SU-DHL-6 (cell line): Measurements from ENCODE around the gene TLCD3B.
A peak's percentile ranks its signal among the peaks of the same experiment; 100 is the strongest.

ENCODE experiments used
- H2AFZ ChIP-seq: fragments of 200-600 bp; sonication (generic); 2 replicates; pipeline ENCODE4 v1.6.1; 2014; ENCODE audit warnings: low read depth, mild to moderate bottlenecking, moderate library complexity, mixed read lengths, antibody characterized with exemption, low read length; ENCODE audit not compliant: severe bottlenecking
- H3F3A ChIP-seq: fragments of 200-600 bp; shearing (Covaris generic); 2 replicates; pipeline ENCODE4 v1.6.0; 2016; ENCODE audit warnings: antibody characterized with exemption, mild to moderate bottlenecking; ENCODE audit not compliant: insufficient read depth
- H3K27ac ChIP-seq: fragments of 200-600 bp; sonication (generic); 2 replicates; pipeline ENCODE4 v1.5.1; 2016; ENCODE audit warnings: low read depth, mild to moderate bottlenecking, low read length, moderate library complexity, mixed read lengths
- H3K27me3 ChIP-seq: fragments of 200-600 bp; sonication (generic), shearing (Covaris generic); 2 replicates; pipeline ENCODE4 v1.6.0; 2014; ENCODE audit warnings: mild to moderate bottlenecking, low read length
- H3K36me3 ChIP-seq: fragments of 200-600 bp; sonication (generic); 2 replicates; pipeline ENCODE4 v1.6.1; 2014; ENCODE audit warnings: mild to moderate bottlenecking, low read length, mixed read lengths
- H3K4me2 ChIP-seq: fragments of 300-600, 200-600 bp; shearing (Covaris generic), sonication (generic); 2 replicates; pipeline ENCODE4 v1.6.0; 2014; ENCODE audit warnings: low read length, low read depth, mild to moderate bottlenecking; ENCODE audit not compliant: poor library complexity, severe bottlenecking
- H3K4me3 ChIP-seq: fragments of 200-600 bp; sonication (generic); 2 replicates; pipeline ENCODE4 v1.5.1; 2014; ENCODE audit warnings: antibody characterized with exemption, low read length, mild to moderate bottlenecking, mixed read lengths; ENCODE audit not compliant: insufficient read depth, poor library complexity, severe bottlenecking
- H3K79me2 ChIP-seq: fragments of 200-600 bp; sonication (generic); 2 replicates; pipeline ENCODE4 v1.6.1; 2014; ENCODE audit warnings: mild to moderate bottlenecking, low read length, moderate library complexity; ENCODE audit not compliant: insufficient read depth
- H3K9ac ChIP-seq: fragments of 200-600 bp; sonication (generic); 2 replicates; pipeline ENCODE4 v1.7.0; 2014; ENCODE audit warnings: mild to moderate bottlenecking, low read length
- H3K9me2 ChIP-seq: fragments of 200-600 bp; sonication (generic); replicated peaks from 2 replicates; pipeline ENCODE4 v1.6.1; 2014; ENCODE audit warnings: low read length; ENCODE audit not compliant: insufficient read depth
- H3K9me3 ChIP-seq: fragments of 200-600 bp; sonication (generic); 2 replicates; pipeline ENCODE4 v1.6.1; 2014; ENCODE audit warnings: low read length, mixed read lengths; ENCODE audit not compliant: insufficient read depth
- H4K20me1 ChIP-seq: fragments of 200-600 bp; sonication (generic); 2 replicates; pipeline ENCODE4 v1.6.1; 2014; ENCODE audit warnings: low read depth, mild to moderate bottlenecking, antibody characterized with exemption, low read length, moderate library complexity, mixed read lengths
- EZH2phosphoT487 ChIP-seq: fragments of 200-600 bp; sonication (generic), shearing (Covaris generic); conservative IDR thresholded peaks from 2 replicates; pipeline ENCODE4 v1.6.1; 2018; ENCODE audit warnings: mild to moderate bottlenecking, antibody characterized with exemption, low read length, moderate library complexity, mixed read lengths
- TF ChIP-seq, protein P1 (sequence below): fragments of 200-600 bp; sonication (generic); IDR thresholded peaks from one replicate; pipeline ENCODE4 v1.5.1; 2017; ENCODE audit warnings: antibody characterized with exemption, mild to moderate bottlenecking, low read length, moderate library complexity; ENCODE audit not compliant: insufficient read depth, poor library complexity, severe bottlenecking

TLCD3B gene

GRCh38 chr16:30053376-30054015, 22.4 kb upstream of the TLCD3B start:
- H3K27ac ChIP-seq: no peak overlapping the region
- H3K79me2 ChIP-seq: no peaks in the 10 kb centered on the region
- H3K27me3 ChIP-seq: no peaks in the 10 kb centered on the region
- no peak for TF ChIP-seq EZH2phosphoT487
- H4K20me1 ChIP-seq: no peaks in the 10 kb centered on the region
- H3F3A ChIP-seq: no peaks in the 10 kb centered on the region; the same call in 1 of the 2 replicates
- no peaks in the 10 kb centered on the region for H3K9me2 ChIP-seq
- H3K9ac ChIP-seq: peak overlapping the region; percentile 70
- H3K9me3 ChIP-seq: no peaks in the 10 kb centered on the region
- peak overlapping the region; percentile 97 for H3K4me2 ChIP-seq
- H3K4me3 ChIP-seq: peak overlapping the region; percentile 65
- peak overlapping the region; percentile 89 for H2AFZ ChIP-seq
- no peaks in the 10 kb centered on the region for H3K36me3 ChIP-seq

GRCh38 chr16:30052671-30053372, 21.8 kb upstream of the TLCD3B start:
- no peaks in the 10 kb centered on the region for H3K9me2 ChIP-seq
- peak overlapping the region; percentile 97 for H3K4me2 ChIP-seq
- H2AFZ ChIP-seq: peak overlapping the region; percentile 89
- H4K20me1 ChIP-seq: no peaks in the 10 kb centered on the region
- H3F3A ChIP-seq: no peaks in the 10 kb centered on the region; the same call in 1 of the 2 replicates
- no peaks in the 10 kb centered on the region for H3K36me3 ChIP-seq
- no peaks in the 10 kb centered on the region for H3K79me2 ChIP-seq
- peak overlapping the region; percentile 69 for H3K27ac ChIP-seq
- no peaks in the 10 kb centered on the region for H3K9me3 ChIP-seq
- no peaks in the 10 kb centered on the region for H3K27me3 ChIP-seq
- peak overlapping the region; percentile 65 for H3K4me3 ChIP-seq
- H3K9ac ChIP-seq: peak overlapping the region; percentile 70
- TF ChIP-seq EZH2phosphoT487: no peak
- TF ChIP-seq, protein P1, sequence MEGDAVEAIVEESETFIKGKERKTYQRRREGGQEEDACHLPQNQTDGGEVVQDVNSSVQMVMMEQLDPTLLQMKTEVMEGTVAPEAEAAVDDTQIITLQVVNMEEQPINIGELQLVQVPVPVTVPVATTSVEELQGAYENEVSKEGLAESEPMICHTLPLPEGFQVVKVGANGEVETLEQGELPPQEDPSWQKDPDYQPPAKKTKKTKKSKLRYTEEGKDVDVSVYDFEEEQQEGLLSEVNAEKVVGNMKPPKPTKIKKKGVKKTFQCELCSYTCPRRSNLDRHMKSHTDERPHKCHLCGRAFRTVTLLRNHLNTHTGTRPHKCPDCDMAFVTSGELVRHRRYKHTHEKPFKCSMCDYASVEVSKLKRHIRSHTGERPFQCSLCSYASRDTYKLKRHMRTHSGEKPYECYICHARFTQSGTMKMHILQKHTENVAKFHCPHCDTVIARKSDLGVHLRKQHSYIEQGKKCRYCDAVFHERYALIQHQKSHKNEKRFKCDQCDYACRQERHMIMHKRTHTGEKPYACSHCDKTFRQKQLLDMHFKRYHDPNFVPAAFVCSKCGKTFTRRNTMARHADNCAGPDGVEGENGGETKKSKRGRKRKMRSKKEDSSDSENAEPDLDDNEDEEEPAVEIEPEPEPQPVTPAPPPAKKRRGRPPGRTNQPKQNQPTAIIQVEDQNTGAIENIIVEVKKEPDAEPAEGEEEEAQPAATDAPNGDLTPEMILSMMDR: no peak

GRCh38 chr16:30051518-30051917, 20.4 kb upstream of the TLCD3B start:
- peak overlapping the region; percentile 97 for H3K4me2 ChIP-seq
- H3K79me2 ChIP-seq: no peaks in the 10 kb centered on the region
- no peaks in the 10 kb centered on the region; the same call in 1 of the 2 replicates for H3F3A ChIP-seq
- no peaks in the 10 kb centered on the region for H3K36me3 ChIP-seq
- TF ChIP-seq EZH2phosphoT487: no peak
- TF ChIP-seq, protein P1: no peak
- peak overlapping the region; percentile 9; the same call in 1 of the 2 replicates for H3K9ac ChIP-seq
- H3K4me3 ChIP-seq: no peak overlapping the region
- H3K9me2 ChIP-seq: no peaks in the 10 kb centered on the region
- H3K9me3 ChIP-seq: no peaks in the 10 kb centered on the region
- no peak overlapping the region for H3K27ac ChIP-seq
- H4K20me1 ChIP-seq: no peaks in the 10 kb centered on the region
- H2AFZ ChIP-seq: no peak overlapping the region
- no peaks in the 10 kb centered on the region for H3K27me3 ChIP-seq

- H4K20me1 ChIP-seq: no peaks in the 10 kb centered on the region
- no peaks in the 10 kb centered on the region for H3K36me3 ChIP-seq
- no peaks in the 10 kb centered on the region; the same call in 1 of the 2 replicates for H3F3A ChIP-seq
- TF ChIP-seq, protein P1: no peak
- TF ChIP-seq EZH2phosphoT487: no peak
- no peak overlapping the region for H2AFZ ChIP-seq
- no peak overlapping the region for H3K4me3 ChIP-seq
- H3K9me2 ChIP-seq: no peaks in the 10 kb centered on the region
- H3K9me3 ChIP-seq: no peaks in the 10 kb centered on the region
- no peak overlapping the region for H3K4me2 ChIP-seq
- no peaks in the 10 kb centered on the region for H3K79me2 ChIP-seq
- H3K9ac ChIP-seq: no peak overlapping the region
- no peak overlapping the region for H3K27ac ChIP-seq
- H3K27me3 ChIP-seq: no peaks in the 10 kb centered on the region
These were observed 18.8 kb upstream of the TLCD3B start for GRCh38 chr16:30049871-30050270.
